Measurements from ENCODE around the gene ITPK1. TPM values are rescaled to one million over a fixed set of nuclear protein-coding genes. Genes with fewer than 3 reads are reported as not detected.

Gene ITPK1
- total RNA-seq, 2 donors from 2014 or later = 77.1 to 118 TPM

DNA sequence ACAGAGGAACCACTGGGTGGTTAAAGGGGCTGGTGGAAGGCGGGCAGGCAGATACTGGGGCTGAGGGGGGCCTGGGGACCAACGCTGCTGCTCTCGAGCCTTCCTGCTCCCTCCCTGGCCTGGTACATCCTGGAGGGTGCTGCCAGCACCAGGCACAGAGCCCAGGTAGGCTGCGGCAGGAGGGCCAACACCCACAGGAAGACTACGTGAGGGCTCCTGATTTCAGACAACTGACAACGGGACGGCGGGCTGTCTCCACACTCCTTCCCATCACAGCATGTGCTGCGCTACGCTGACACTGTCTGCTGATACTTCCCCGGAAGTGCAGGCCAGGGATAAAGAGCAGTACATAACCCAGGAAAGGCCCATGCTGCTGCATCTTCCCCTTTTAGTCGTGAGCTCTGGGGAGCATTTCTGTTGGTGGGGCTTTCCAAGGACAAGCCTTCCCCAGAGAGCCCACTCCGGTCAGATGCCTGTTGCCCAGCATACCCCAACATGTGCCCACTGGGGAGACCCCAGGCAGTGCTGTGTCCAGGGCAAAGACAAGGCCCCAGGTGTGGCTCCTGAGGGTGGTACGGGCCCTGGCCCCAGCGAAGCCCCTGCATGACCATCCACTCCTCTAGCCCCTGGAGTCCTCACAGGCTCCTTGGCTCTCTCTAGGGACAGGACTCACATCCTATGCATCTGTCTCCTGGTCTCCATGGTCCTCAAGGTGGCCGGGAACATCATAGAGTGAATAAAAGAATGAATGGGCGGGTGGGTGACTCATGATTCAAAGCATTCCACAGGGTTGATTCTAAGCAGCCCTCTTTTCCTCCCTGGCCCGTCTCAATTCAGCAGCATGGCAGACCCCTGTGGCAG, 154.8 kb downstream of the ITPK1 start:
- no peaks in the 10 kb centered on the region for H3K27me3 ChIP-seq (replicated peaks; ENCODE audit: insufficient read depth)
- no peak overlapping the region for H3K4me3 ChIP-seq
- H3K4me1 ChIP-seq (replicated peaks) = peaks cover 40% of the 10 kb centered on the region
- peak overlapping the region; percentile 5 to 78 for H3K27ac ChIP-seq
- H3K9me3 ChIP-seq = no peaks in the 10 kb centered on the region
- intact Hi-C loops (cut with DNase I) = loop anchor here (5.0 kb wide), 1 partner anchor 86 kb away; no protein-coding TSS in a partner anchor
- 76% methylated on average over 18 of the region's 18 CpGs for WGBS
- TF ChIP-seq POLR2A (IDR thresholded peaks at IDR 0.05) (no peak), POLR2AphosphoS5 (IDR thresholded peaks at IDR 0.05) (peak; percentile 47)
- TF ChIP-seq, protein P1, sequence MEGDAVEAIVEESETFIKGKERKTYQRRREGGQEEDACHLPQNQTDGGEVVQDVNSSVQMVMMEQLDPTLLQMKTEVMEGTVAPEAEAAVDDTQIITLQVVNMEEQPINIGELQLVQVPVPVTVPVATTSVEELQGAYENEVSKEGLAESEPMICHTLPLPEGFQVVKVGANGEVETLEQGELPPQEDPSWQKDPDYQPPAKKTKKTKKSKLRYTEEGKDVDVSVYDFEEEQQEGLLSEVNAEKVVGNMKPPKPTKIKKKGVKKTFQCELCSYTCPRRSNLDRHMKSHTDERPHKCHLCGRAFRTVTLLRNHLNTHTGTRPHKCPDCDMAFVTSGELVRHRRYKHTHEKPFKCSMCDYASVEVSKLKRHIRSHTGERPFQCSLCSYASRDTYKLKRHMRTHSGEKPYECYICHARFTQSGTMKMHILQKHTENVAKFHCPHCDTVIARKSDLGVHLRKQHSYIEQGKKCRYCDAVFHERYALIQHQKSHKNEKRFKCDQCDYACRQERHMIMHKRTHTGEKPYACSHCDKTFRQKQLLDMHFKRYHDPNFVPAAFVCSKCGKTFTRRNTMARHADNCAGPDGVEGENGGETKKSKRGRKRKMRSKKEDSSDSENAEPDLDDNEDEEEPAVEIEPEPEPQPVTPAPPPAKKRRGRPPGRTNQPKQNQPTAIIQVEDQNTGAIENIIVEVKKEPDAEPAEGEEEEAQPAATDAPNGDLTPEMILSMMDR (IDR thresholded peaks at IDR 0.05) = no peak
- no peaks in the 10 kb centered on the region for H3K36me3 ChIP-seq
- peak; percentile 65 for DNase-seq (ENCODE audit: low spot score)

DNA sequence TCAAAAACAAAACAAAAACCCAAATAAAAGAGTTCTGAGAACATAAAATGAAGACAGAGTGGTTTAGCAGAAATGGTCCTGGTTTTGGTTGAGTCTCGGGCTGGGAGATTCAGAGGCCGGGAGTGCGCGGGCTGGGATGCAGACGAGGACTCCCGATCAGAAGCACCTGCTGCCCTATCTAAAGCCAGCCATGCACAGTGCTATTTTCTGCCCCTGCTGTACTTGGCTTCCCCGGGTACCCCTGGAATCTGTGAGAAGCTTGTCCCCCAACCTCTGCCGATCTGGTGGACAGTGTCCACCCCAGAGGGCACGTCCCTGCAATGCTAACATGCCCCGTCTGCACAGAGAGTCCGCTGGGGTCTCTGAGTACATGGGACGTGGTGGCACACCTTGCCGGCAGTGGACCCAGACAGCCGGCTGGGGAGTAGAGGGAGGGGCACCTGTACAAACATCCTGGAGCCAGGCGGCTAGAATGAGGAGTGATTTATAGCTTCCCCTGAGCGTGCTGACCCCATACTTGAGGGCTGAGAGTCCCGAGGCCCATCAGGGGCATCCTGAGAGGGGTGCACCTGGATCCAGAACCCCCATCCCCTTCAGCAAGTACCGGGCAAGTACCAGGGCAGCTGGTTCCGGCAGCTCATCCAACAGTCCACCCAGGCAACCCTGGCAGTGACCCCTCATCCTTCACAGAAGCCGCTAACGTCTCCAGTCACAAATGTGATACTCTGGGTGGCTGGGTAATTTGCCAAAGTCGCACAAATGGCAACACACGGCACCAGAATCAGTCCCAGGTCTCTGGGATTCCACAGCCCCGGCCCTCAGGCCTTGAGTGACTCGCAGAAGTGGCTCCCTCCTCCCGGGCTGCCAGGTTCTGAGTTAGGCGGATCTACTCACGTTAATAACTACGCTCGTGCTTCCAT, 155.7 kb downstream of the ITPK1 start:
- TF ChIP-seq, protein P1 (IDR thresholded peaks at IDR 0.05) = no peak
- no peak for TF ChIP-seq POLR2AphosphoS5 (IDR thresholded peaks at IDR 0.05)
- no peak for TF ChIP-seq POLR2A (IDR thresholded peaks at IDR 0.05)
- 82% methylated on average over 30 of the region's 30 CpGs for WGBS
- H3K4me3 ChIP-seq = no peak overlapping the region
- H3K9me3 ChIP-seq = no peaks in the 10 kb centered on the region
- DNase-seq (ENCODE audit: low spot score) = no peak
- no peaks in the 10 kb centered on the region for H3K36me3 ChIP-seq
- H3K27ac ChIP-seq = peak overlapping the region; percentile 5 to 78
- intact Hi-C loops (cut with DNase I) = loop anchor here (5.0 kb wide), 1 partner anchor 87 kb away; no protein-coding TSS in a partner anchor
- H3K4me1 ChIP-seq (replicated peaks) = peaks cover 38% of the 10 kb centered on the region
- no peaks in the 10 kb centered on the region for H3K27me3 ChIP-seq (replicated peaks; ENCODE audit: insufficient read depth)

DNA sequence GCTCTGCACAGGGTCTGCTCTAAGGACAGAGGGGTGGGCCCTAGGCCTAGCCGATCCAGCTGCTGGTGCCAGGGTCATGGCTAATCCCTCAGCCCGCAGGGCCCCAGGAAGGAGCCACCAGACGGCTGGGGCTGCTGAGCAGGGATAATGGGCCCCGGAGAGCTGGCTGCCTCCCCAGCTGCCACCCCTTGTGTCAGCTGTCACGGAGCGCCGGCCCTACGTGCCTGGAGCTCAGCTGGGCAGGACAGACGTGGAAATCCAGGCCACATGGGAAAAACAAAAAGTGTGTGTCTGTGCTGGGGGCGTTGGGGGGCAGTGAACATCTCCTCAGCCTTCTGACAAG, 156.6 kb downstream of the ITPK1 start:
- DNase-seq (ENCODE audit: low spot score) = no peak
- H3K27me3 ChIP-seq (replicated peaks; ENCODE audit: insufficient read depth) = no peaks in the 10 kb centered on the region
- H3K36me3 ChIP-seq = no peaks in the 10 kb centered on the region
- H3K4me1 ChIP-seq (replicated peaks) = peaks cover 30% of the 10 kb centered on the region
- TF ChIP-seq, protein P1 (IDR thresholded peaks at IDR 0.05) = no peak
- TF ChIP-seq POLR2AphosphoS5 (IDR thresholded peaks at IDR 0.05) = no peak
- no peak for TF ChIP-seq POLR2A (IDR thresholded peaks at IDR 0.05)
- intact Hi-C loops (cut with DNase I) = no loop called here
- WGBS = 94% methylated on average over 10 of the region's 10 CpGs
- no peak overlapping the region for H3K27ac ChIP-seq
- no peak overlapping the region for H3K4me3 ChIP-seq
- H3K9me3 ChIP-seq = no peaks in the 10 kb centered on the region

DNA sequence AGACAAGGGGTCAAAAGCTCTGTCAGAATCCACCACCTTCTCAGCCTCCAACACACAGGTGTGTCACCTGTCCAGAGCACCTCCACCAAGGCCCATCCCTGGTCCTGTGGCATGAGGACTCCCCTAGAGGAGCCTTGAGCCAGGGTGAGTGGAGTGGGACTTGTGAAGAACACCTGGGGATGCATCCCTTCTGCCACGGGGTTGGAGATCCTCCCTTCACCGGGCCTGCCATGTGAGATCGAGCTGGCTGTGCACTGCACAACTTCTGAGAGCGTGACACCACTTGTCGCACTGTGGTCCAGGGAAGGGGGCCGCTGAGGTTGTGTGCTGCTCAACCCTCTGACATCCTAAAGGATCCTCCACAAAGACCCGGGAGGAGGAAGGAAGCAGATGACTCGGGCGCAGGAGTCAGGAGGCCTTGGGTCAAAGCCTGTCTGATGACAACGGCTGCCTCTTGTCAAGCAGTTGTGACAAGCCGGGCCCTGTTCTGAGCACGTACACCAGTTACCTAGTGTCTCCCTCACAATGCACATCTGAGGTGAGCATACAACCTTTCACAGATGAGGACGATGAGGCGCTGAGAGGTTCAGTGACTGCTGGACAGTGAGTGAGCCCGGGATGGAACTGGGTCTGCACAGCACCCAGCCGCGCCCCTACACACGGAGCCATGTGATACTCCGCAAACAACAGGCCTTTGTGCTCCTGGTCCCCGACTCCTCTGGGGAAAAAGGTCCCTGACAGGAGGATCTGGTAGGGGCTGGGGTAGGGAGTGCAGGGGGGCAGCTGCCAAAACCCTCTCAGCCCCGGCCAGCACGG, 157.1 kb downstream of the ITPK1 start:
- Histone ChIP-seq H3K27ac (no peak overlapping the region), H3K27me3 (replicated peaks; ENCODE audit: insufficient read depth) (no peaks in the 10 kb centered on the region), H3K4me3 (no peak overlapping the region), H3K4me1 (replicated peaks) (peaks cover 26% of the 10 kb centered on the region), H3K36me3 (no peaks in the 10 kb centered on the region), H3K9me3 (no peaks in the 10 kb centered on the region)
- no peak for DNase-seq (ENCODE audit: low spot score)
- TF ChIP-seq, protein P1 (IDR thresholded peaks at IDR 0.05) = no peak
- TF ChIP-seq POLR2AphosphoS5 (IDR thresholded peaks at IDR 0.05) (no peak), POLR2A (IDR thresholded peaks at IDR 0.05) (no peak)
- intact Hi-C loops (cut with DNase I) = no loop called here
- WGBS = 88% methylated on average over 12 of the region's 22 CpGs

All from prostate gland (tissue), 2 donors.